Endothelial cell of umbilical vein (primary cell): ENCODE results near the gene EVC. TPM values are rescaled to one million over a fixed set of nuclear protein-coding genes. Genes with fewer than 3 reads are reported as not detected.

ENCODE experiments used
- BruUV-seq: library from RNA; stranded (reverse); fragments of 400-500 nt; replicated peaks from 2 replicates; lab custom pipeline; 2021; lab: Mats Ljungman, UMichigan
- CTCF ChIA-PET: fragments of 300-600, 350-600 bp; sonication (Branson Sonifier 250); formaldehyde crosslinking; loops from one replicate; lab custom pipeline; 2021; ENCODE audit warnings: antibody characterized with exemption, inconsistent platforms; lab: Charles Lee
- POLR2A ChIA-PET: fragments of 300-600, 350-600 bp; sonication (Branson Sonifier 250); formaldehyde crosslinking; loops from one replicate; lab custom pipeline; 2021; ENCODE audit warnings: antibody characterized with exemption, inconsistent platforms; lab: Charles Lee
- DNase-seq: peaks from one replicate; pipeline ENCODE4 v3.0.0-alpha.2; 2011; ENCODE audit warnings: low read depth, low spot score
- FAIRE-seq: peaks from 2 replicates; lab custom pipeline; 2011; peaks lifted over from hg19 to GRCh38; lab: Jason Lieb, UNC
- H2AFZ ChIP-seq: 2 replicates; pipeline ENCODE4 v1.6.0; 2012; ENCODE audit warnings: low read depth, low read length, control low read depth, inconsistent platforms
- H3K27ac ChIP-seq: 2 replicates; pipeline ENCODE4 v1.5.1; 2011; ENCODE audit warnings: low read depth, mild to moderate bottlenecking, control low read depth, low read length, moderate library complexity; ENCODE audit not compliant: insufficient read depth
- H3K27me3 ChIP-seq, 2 experiments: 2 replicates each; pipeline versions ENCODE4 v1.6.0 to v1.6.1; 2011; ENCODE audit warnings: low read length in 2 of 2, mixed read lengths in 1 of 2; ENCODE audit not compliant: control insufficient read depth in 2 of 2, insufficient read depth in 2 of 2
- H3K36me3 ChIP-seq, 2 experiments: 2 replicates in 1 of 2; 3 replicates in 1 of 2; pipeline ENCODE4 v1.5.1; 2011; ENCODE audit warnings: low read length in 2 of 2, mild to moderate bottlenecking in 1 of 2, moderate library complexity in 1 of 2; ENCODE audit not compliant: control insufficient read depth in 2 of 2, insufficient read depth in 2 of 2; ENCODE audit errors: extremely low read depth in 1 of 2
- H3K4me1 ChIP-seq: 3 replicates; pipeline ENCODE4 v1.5.1; 2011; ENCODE audit warnings: mild to moderate bottlenecking, low read length; ENCODE audit not compliant: control insufficient read depth, insufficient read depth; ENCODE audit errors: extremely low read depth
- H3K4me2 ChIP-seq: 2 replicates; pipeline ENCODE4 v1.6.1; 2011; ENCODE audit warnings: low read length, control low read depth, mixed read lengths; ENCODE audit not compliant: insufficient read depth
- H3K4me3 ChIP-seq, 3 experiments: fragments of 200-600 bp in 1 of 3; sonication (generic), shearing (Covaris generic) in 1 of 3; replicated peaks in 1 of 3; 2 replicates each; pipeline ENCODE4 v1.5.1; 2011 to 2016; ENCODE audit warnings: control low read depth in 3 of 3, low read length in 3 of 3, mild to moderate bottlenecking in 2 of 3, inconsistent platforms in 1 of 3, low read depth in 1 of 3, moderate library complexity in 1 of 3; ENCODE audit not compliant: insufficient read depth in 1 of 3
- H3K79me2 ChIP-seq: 2 replicates; pipeline ENCODE4 v1.6.0; 2012; ENCODE audit warnings: low read length, inconsistent platforms; ENCODE audit not compliant: control insufficient read depth, insufficient read depth
- H3K9ac ChIP-seq: replicated peaks from 2 replicates; pipeline ENCODE3; 2011; ENCODE audit warnings: low read length, control low read depth; ENCODE audit not compliant: insufficient read depth; ENCODE audit errors: extremely low read depth
- H3K9me1 ChIP-seq: replicated peaks from 3 replicates; pipeline ENCODE4 v1.6.0; 2011; ENCODE audit warnings: mild to moderate bottlenecking, low read length; ENCODE audit not compliant: control insufficient read depth, insufficient read depth; ENCODE audit errors: extremely low read depth
- H3K9me3 ChIP-seq: replicated peaks from 2 replicates; pipeline ENCODE4 v1.5.1; 2012; ENCODE audit warnings: low read length, inconsistent platforms; ENCODE audit not compliant: control insufficient read depth, insufficient read depth
- H4K20me1 ChIP-seq: replicated peaks from 2 replicates; pipeline ENCODE3; 2011; ENCODE audit warnings: mild to moderate bottlenecking, low read length; ENCODE audit not compliant: control insufficient read depth, insufficient read depth; ENCODE audit errors: extremely low read depth
- EZH2 ChIP-seq: IDR thresholded peaks from 2 replicates; pipeline ENCODE4 v1.6.1; 2012; ENCODE audit warnings: borderline replicate concordance, low read depth, mild to moderate bottlenecking, moderate library complexity, low read length, inconsistent platforms; ENCODE audit not compliant: severe bottlenecking
- FOS ChIP-seq: IDR thresholded peaks from 2 replicates; pipeline ENCODE4 v1.6.1; 2011; ENCODE audit warnings: mild to moderate bottlenecking, low read length, moderate library complexity, borderline replicate concordance; ENCODE audit not compliant: insufficient read depth
- GATA2 ChIP-seq: IDR thresholded peaks from 2 replicates; pipeline ENCODE4 v1.7.0; 2011; ENCODE audit warnings: low read depth, mild to moderate bottlenecking, moderate library complexity, mixed read lengths, low read length; ENCODE audit not compliant: insufficient read length, insufficient read depth
- JUN ChIP-seq: IDR thresholded peaks from 2 replicates; pipeline ENCODE4 v1.6.1; 2011; ENCODE audit warnings: borderline replicate concordance, low read depth; ENCODE audit not compliant: insufficient read length, insufficient read depth
- MYC ChIP-seq: IDR thresholded peaks from one replicate; pipeline ENCODE4 v1.6.1; 2011; ENCODE audit warnings: mild to moderate bottlenecking, low read depth, low read length
- POLR2A ChIP-seq: IDR thresholded peaks from 2 replicates; pipeline ENCODE4 v1.6.1; 2012; ENCODE audit warnings: low read depth, mild to moderate bottlenecking, control low read depth, low read length
- POLR2AphosphoS5 ChIP-seq: IDR thresholded peaks from 2 replicates; pipeline ENCODE4 v1.6.1; 2012; ENCODE audit warnings: low read depth, mild to moderate bottlenecking, control low read depth, low read length, moderate library complexity; ENCODE audit not compliant: insufficient read depth
- dilution Hi-C: fragments of 300-500 bp; cut with MboI; formaldehyde crosslinking; loops from one replicate; pipeline ENCODE4 v1.15.0; 2019; ENCODE audit warnings: low sequenced_read_pairs; ENCODE audit not compliant: extremely low pct_ligation_motif_present
- intact Hi-C: fragments of 100-400 bp; cut with micrococcal nuclease; formaldehyde crosslinking; loops from one replicate; pipeline ENCODE4 v1.10.0; 2022
- polyA plus RNA-seq, 4 experiments: library from polyadenylated mRNA; depleted of rRNA in 3 of 4; stranded (reverse) in 3 of 4; unstranded in 1 of 4; fragments of >200 nt; gene quantifications; 2 replicates each; pipeline versions ENCODE4 v1.2.1 to v1.2.3, GENCODE V29; 2011 to 2012; ENCODE audit warnings: missing spikeins in 1 of 4
- total RNA-seq: library from RNA; stranded (reverse); gene quantifications from 2 replicates; pipeline ENCODE4 v1.2.3, GENCODE V29; 2021
- TF ChIP-seq, protein P1 (sequence below), 2 donors: IDR thresholded peaks; 1 replicate in 1 of 2; 2 replicates in 1 of 2; pipeline ENCODE4 v1.5.1; 2011; ENCODE audit warnings: low read length in 2 of 2, mild to moderate bottlenecking in 2 of 2, moderate library complexity in 2 of 2, control low read depth in 1 of 2, inconsistent platforms in 1 of 2, low read depth in 1 of 2; ENCODE audit not compliant: insufficient read depth in 1 of 2; ENCODE audit errors: extremely low read depth in 1 of 2
- TF ChIP-seq, protein P2 (sequence below): IDR thresholded peaks from 2 replicates; pipeline ENCODE4 v1.6.1; 2011; ENCODE audit not compliant: insufficient read depth, insufficient read length

Gene EVC
- total and polyA plus RNA-seq, 2 donors (not counting 3 experiments of a cell fraction or from before 2014, with no cell fraction given), result 6.3 to 31.6 TPM

DNA sequence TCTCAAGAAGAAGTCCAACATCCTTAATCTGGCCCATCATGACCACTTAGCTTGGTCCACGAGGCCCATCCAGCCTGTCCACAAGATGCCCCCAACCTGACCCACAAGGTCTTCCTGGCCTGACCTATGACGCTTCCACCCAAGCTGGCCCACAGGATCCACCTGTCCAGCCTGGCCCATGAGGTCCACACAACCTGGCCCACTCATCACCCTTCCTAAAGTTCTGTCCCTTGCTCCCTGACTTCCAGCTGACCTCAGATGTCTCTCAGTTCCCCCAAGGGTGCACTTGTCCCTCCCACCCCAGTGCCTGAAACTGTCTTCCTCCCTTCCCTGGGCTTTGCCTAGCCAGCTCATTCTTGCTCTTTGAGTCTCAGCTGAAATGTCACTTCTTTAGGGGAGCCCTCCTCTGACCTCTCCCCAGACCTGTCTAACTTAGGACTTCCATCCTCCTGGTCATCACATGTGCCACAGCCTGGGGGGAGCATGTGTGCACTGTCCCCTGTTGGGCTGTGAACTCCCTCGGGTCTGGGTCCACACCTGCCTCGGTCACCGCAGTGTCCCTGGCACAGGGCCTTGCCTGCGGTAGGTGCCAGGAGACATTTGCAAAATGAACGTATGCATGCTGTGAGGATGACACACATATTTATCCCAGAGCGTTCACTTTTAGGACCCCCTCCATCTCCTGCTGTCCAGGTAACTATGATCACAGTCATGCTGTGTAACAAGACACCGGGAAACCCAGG, 61.7 kb downstream of the EVC start:
- no peak overlapping the region for H3K27ac ChIP-seq
- no peak overlapping the region for H2AFZ ChIP-seq
- H4K20me1 ChIP-seq, result no peaks in the 10 kb centered on the region
- H3K4me3 ChIP-seq, result no peak overlapping the region
- BruUV-seq, result no TSS peak
- H3K36me3 ChIP-seq, result no peaks in the 10 kb centered on the region
- DNase-seq, result no peak
- no peaks in the 10 kb centered on the region for H3K27me3 ChIP-seq
- no peak for FAIRE-seq
- H3K9ac ChIP-seq, result no peak overlapping the region
- dilution Hi-C loops, result no loop called here
- no peaks in the 10 kb centered on the region for H3K9me3 ChIP-seq
- intact Hi-C loops, result no loop called here
- H3K79me2 ChIP-seq, result no peaks in the 10 kb centered on the region
- no peak overlapping the region for H3K4me2 ChIP-seq
- H3K9me1 ChIP-seq, result no peaks in the 10 kb centered on the region
- POLR2A ChIA-PET, result no interaction called here
- no peaks in the 10 kb centered on the region for H3K4me1 ChIP-seq
- CTCF ChIA-PET, result no interaction called here
- TF ChIP-seq JUN (no peak), GATA2 (no peak), POLR2AphosphoS5 (no peak), FOS (no peak), EZH2 (no peak), MYC (no peak), POLR2A (no peak)
- TF ChIP-seq, protein P1, sequence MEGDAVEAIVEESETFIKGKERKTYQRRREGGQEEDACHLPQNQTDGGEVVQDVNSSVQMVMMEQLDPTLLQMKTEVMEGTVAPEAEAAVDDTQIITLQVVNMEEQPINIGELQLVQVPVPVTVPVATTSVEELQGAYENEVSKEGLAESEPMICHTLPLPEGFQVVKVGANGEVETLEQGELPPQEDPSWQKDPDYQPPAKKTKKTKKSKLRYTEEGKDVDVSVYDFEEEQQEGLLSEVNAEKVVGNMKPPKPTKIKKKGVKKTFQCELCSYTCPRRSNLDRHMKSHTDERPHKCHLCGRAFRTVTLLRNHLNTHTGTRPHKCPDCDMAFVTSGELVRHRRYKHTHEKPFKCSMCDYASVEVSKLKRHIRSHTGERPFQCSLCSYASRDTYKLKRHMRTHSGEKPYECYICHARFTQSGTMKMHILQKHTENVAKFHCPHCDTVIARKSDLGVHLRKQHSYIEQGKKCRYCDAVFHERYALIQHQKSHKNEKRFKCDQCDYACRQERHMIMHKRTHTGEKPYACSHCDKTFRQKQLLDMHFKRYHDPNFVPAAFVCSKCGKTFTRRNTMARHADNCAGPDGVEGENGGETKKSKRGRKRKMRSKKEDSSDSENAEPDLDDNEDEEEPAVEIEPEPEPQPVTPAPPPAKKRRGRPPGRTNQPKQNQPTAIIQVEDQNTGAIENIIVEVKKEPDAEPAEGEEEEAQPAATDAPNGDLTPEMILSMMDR (IDR thresholded peaks at IDR 0.05; ENCODE audit: extremely low read depth in 1 of 2, insufficient read depth in 1 of 2, low read depth in 1 of 2, low read length in 2 of 2), result no peak
- TF ChIP-seq, protein P2, sequence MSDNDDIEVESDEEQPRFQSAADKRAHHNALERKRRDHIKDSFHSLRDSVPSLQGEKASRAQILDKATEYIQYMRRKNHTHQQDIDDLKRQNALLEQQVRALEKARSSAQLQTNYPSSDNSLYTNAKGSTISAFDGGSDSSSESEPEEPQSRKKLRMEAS, result no peak
